ENCODE measurements around the gene ICAM3. TPM values are rescaled to one million over a fixed set of nuclear protein-coding genes. Genes with fewer than 3 reads are reported as not detected.

Gene ICAM3
- total RNA-seq, 1 experiment from 2014 or later, result 28.3 TPM

DNA sequence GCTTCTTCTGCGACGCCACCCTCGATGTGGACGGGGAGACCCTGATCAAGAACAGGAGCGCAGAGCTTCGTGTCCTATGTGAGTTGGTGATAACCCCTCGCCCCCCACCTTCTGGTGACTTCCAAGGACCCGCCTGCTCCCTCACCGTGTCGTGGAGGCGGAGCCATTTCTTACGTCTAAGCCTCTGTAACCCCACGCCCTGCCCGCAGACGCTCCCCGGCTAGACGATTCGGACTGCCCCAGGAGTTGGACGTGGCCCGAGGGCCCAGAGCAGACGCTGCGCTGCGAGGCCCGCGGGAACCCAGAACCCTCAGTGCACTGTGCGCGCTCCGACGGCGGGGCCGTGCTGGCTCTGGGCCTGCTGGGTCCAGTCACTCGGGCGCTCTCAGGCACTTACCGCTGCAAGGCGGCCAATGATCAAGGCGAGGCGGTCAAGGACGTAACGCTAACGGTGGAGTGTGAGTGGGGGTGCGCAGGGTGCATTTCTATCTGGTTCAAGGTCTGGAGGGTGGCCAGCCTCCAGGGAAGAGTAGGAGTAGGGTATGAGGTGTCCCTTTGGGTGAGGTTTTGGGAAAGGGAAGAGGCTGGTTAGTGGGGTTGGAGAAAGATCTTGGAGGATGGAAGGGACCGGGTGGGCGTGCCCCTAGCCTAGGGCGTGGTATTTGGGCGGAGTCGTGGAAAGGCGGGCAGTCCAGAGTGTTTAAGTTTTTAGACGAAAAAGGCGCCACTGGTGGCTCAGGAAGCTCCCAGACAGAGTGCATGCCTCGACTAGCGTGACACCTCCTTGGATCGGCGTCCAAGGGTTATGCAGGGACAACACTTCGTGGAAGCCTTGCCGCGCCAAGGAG is 46.4 kb downstream of the ICAM3 start:
- no peak overlapping the region for H3K4ac ChIP-seq (ENCODE audit: low read depth, low read length)
- H3K27me3 ChIP-seq (ENCODE audit: insufficient read depth, low read length), result peaks cover 61% of the 10 kb centered on the region
- no peak overlapping the region for H2AFZ ChIP-seq (ENCODE audit: low read length)
- H3K23ac ChIP-seq (ENCODE audit: insufficient read length, low read depth, low read length), result no peak overlapping the region
- no CpG with 5 or more reads among the region's 56 CpGs for whole genome bisulfite sequencing (ENCODE audit: extremely low coverage, insufficient read length, low lambda C conversion rate)
- H3K4me2 ChIP-seq (ENCODE audit: insufficient read depth, insufficient read length, low read length), result peak overlapping the region; percentile 92
- no peaks in the 10 kb centered on the region for H4K20me1 ChIP-seq (ENCODE audit: control insufficient read depth, insufficient read depth, insufficient read length)
- no peak overlapping the region for H2BK15ac ChIP-seq (ENCODE audit: low read depth, low read length)
- H3K9me3 ChIP-seq (ENCODE audit: control insufficient read depth, low read depth, low read length), result no peaks in the 10 kb centered on the region
- H3K9ac ChIP-seq (ENCODE audit: extremely low read depth, insufficient read length, low read length), result no peak overlapping the region
- no peaks in the 10 kb centered on the region; a peak in 3 of 7 replicates for H3K36me3 Mint-ChIP-seq (ENCODE audit: insufficient read depth in 1 of 3, low read depth in 3 of 3)
- peaks cover 40% of the 10 kb centered on the region for H3K23me2 ChIP-seq (ENCODE audit: insufficient read length, low read depth, low read length, poor library complexity, severe bottlenecking)
- H3K14ac ChIP-seq (ENCODE audit: insufficient read depth, low read length), result no peak overlapping the region; the same call in 1 of the 2 replicates
- no peak overlapping the region for H2BK5ac ChIP-seq (ENCODE audit: insufficient read length, low read length)
- H3K4me3 Mint-ChIP-seq, result peak overlapping the region; percentile 51 to 92
- no peak overlapping the region for H4K5ac ChIP-seq (ENCODE audit: insufficient read length, low read depth, low read length)
- H4K91ac ChIP-seq (ENCODE audit: insufficient read length, low read depth, low read length), result no peak overlapping the region
- H3K4me1 Mint-ChIP-seq, result peaks cover 17 to 44% of the 10 kb centered on the region in 2 experiments
- H3K4me1 ChIP-seq (ENCODE audit: insufficient read depth, low read length), result no peaks in the 10 kb centered on the region; the same call in 1 of the 2 replicates
- peaks cover 99% of the 10 kb centered on the region for H3K27me3 Mint-ChIP-seq (ENCODE audit: low read depth)
- TF ChIP-seq, protein P1, sequence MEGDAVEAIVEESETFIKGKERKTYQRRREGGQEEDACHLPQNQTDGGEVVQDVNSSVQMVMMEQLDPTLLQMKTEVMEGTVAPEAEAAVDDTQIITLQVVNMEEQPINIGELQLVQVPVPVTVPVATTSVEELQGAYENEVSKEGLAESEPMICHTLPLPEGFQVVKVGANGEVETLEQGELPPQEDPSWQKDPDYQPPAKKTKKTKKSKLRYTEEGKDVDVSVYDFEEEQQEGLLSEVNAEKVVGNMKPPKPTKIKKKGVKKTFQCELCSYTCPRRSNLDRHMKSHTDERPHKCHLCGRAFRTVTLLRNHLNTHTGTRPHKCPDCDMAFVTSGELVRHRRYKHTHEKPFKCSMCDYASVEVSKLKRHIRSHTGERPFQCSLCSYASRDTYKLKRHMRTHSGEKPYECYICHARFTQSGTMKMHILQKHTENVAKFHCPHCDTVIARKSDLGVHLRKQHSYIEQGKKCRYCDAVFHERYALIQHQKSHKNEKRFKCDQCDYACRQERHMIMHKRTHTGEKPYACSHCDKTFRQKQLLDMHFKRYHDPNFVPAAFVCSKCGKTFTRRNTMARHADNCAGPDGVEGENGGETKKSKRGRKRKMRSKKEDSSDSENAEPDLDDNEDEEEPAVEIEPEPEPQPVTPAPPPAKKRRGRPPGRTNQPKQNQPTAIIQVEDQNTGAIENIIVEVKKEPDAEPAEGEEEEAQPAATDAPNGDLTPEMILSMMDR (conservative IDR thresholded peaks at IDR 0.05), result no peak
- peak; percentile 66 for DNase-seq
- no peak overlapping the region for H4K8ac ChIP-seq (replicated peaks; ENCODE audit: insufficient read length, low read depth, low read length)
- no peak overlapping the region for H2BK12ac ChIP-seq (ENCODE audit: insufficient read length, low read depth, low read length)
- H3K27ac Mint-ChIP-seq, result no peak overlapping the region
- H3K9me3 Mint-ChIP-seq, result peaks cover 0 to 3% of the 10 kb centered on the region in 2 experiments; a peak in 3 of 5 replicates
- no peak overlapping the region for H3K18ac ChIP-seq (ENCODE audit: insufficient read length, low read depth, low read length)
- no peaks in the 10 kb centered on the region for H3K79me2 ChIP-seq (ENCODE audit: insufficient read depth, low read length)
- no peak overlapping the region for H3K27ac ChIP-seq (ENCODE audit: insufficient read length, low read depth, low read length)
- H2AK5ac ChIP-seq (ENCODE audit: insufficient read length, low read length), result no peak overlapping the region
- H2BK20ac ChIP-seq (ENCODE audit: low read depth, low read length, poor library complexity, severe bottlenecking), result no peak overlapping the region
- no peak overlapping the region for H3K56ac ChIP-seq (ENCODE audit: insufficient read length, low read depth, low read length)
- no peak overlapping the region for H3T11ph ChIP-seq (ENCODE audit: low read length)
- no peaks in the 10 kb centered on the region for H3K79me1 ChIP-seq (ENCODE audit: insufficient read depth, low read depth, low read length, poor library complexity, severe bottlenecking)
- no peak overlapping the region for H2BK120ac ChIP-seq (ENCODE audit: low read depth, low read length, poor library complexity, severe bottlenecking)

Measured in H9 (cell line).